Measurements from ENCODE around the gene SAMD8. TPM values are rescaled to one million over a fixed set of nuclear protein-coding genes. Genes with fewer than 3 reads are reported as not detected.
A peak's percentile ranks its signal among the peaks of the same experiment; 100 is the strongest.
"Not testable (repeated sequence)": the region's sequence is repeated elsewhere in the genome, so short reads cannot be mapped to it uniquely, and the experiment has no call there.

Gene SAMD8
- total and polyA plus RNA-seq, 3 donors from 2014 or later: 45.0 to 66.3 (median 55.3) TPM

DNA sequence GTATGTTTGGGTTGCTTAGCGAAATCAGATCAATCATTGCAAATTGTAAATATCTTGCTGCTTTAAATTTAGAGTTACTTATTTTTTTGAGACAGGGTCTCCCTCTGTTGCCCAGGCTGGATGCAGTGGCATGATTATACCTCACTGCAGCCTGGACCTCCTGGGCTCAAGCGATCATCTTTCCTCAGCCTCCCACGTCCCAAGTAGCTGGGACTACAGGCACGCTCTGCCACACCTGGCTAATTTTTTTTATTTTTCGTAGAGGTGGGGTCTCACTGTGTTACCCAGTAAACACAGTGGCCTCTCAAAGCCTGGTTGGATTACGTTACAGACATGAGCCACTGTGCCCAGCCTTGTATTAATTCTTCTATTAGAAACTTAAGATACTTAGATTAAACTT is 100.9 kb downstream of the SAMD8 start:
- TF ChIP-seq POLR2A (IDR thresholded peaks at IDR 0.05): no peak
- TF ChIP-seq, protein P1, sequence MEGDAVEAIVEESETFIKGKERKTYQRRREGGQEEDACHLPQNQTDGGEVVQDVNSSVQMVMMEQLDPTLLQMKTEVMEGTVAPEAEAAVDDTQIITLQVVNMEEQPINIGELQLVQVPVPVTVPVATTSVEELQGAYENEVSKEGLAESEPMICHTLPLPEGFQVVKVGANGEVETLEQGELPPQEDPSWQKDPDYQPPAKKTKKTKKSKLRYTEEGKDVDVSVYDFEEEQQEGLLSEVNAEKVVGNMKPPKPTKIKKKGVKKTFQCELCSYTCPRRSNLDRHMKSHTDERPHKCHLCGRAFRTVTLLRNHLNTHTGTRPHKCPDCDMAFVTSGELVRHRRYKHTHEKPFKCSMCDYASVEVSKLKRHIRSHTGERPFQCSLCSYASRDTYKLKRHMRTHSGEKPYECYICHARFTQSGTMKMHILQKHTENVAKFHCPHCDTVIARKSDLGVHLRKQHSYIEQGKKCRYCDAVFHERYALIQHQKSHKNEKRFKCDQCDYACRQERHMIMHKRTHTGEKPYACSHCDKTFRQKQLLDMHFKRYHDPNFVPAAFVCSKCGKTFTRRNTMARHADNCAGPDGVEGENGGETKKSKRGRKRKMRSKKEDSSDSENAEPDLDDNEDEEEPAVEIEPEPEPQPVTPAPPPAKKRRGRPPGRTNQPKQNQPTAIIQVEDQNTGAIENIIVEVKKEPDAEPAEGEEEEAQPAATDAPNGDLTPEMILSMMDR (IDR thresholded peaks at IDR 0.05): no peak
- intact Hi-C loops (cut with DNase I; ENCODE audit: low total_unique reads): no loop called here
- no peak for DNase-seq
- WGBS, 2 donors: 51 to 60% methylated on average over 6 of the region's 6 CpGs
- H3K4me3 ChIP-seq: no peak overlapping the region
- H3K36me3 ChIP-seq (ENCODE audit: low read depth, missing control alignments): no peaks in the 10 kb centered on the region
- peaks cover 17% of the 10 kb centered on the region for H3K4me1 ChIP-seq
- no peaks in the 10 kb centered on the region for H3K27me3 ChIP-seq
- H3K27ac ChIP-seq: peak overlapping the region; percentile 9 to 99
- no peaks in the 10 kb centered on the region for H3K9me3 ChIP-seq

DNA sequence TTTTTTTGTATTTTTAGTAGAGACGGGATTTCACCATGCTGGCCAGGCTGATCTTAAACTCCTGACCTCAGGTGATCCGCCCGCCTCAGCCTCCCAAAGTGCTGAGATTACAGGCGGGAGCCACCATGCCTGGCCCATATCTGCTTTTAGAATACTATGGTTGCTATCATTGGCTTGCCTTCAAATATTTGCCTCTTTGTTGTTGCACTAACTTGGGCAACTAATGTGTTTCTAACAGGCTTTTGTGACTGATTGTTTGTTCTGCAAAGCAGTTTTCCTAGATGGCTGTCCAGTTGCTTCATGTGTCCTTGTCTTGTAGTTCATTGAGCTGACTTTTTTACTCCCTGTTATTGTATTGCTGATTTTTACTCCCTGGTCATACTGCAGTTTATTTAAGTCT is 108.8 kb downstream of the SAMD8 start:
- peaks cover 20% of the 10 kb centered on the region for H3K4me1 ChIP-seq
- WGBS, 2 donors: 82 to 87% methylated on average over 4 of the region's 4 CpGs

DNA sequence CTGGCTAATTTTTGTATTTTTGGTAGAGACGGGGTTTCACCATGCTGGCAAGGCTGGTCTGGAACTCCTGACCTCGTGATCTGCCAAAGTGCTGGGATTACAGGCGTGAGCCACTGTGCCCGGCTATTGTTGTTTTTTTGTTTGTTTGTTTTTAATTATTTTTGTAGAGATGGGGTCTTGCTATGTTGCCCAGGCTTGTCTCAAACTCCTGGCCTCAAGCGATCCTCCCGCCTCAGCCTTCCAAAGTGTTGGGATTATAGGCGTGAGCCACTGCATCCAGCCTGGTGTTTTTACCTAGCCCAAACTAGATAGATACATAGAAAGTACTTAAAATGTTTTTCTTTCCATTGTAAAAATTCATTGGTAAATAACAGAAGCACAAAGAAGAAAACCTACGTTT is 110.0 kb downstream of the SAMD8 start:
- intact Hi-C loops (cut with DNase I; ENCODE audit: low total_unique reads); H3K27ac ChIP-seq; H3K36me3 ChIP-seq (ENCODE audit: low read depth, missing control alignments); H3K9me3 ChIP-seq; H3K4me3 ChIP-seq; DNase-seq; H3K27me3 ChIP-seq: not testable (repeated sequence)
- WGBS, 2 donors: 94 to 95% methylated on average over 8 of the region's 8 CpGs
- peaks cover 30% of the 10 kb centered on the region for H3K4me1 ChIP-seq

More for the DNA sequence above, 108.8 kb downstream of the SAMD8 start:
- DNase-seq: no peak
- Histone ChIP-seq H3K36me3 (ENCODE audit: low read depth, missing control alignments) (no peaks in the 10 kb centered on the region), H3K27ac (no peak overlapping the region), H3K4me3 (no peak overlapping the region), H3K9me3 (no peaks in the 10 kb centered on the region), H3K27me3 (no peaks in the 10 kb centered on the region)
- intact Hi-C loops (cut with DNase I; ENCODE audit: low total_unique reads): no loop called here
- TF ChIP-seq, protein P1 (IDR thresholded peaks at IDR 0.05): no peak
- no peak for TF ChIP-seq POLR2A (IDR thresholded peaks at IDR 0.05)

DNA sequence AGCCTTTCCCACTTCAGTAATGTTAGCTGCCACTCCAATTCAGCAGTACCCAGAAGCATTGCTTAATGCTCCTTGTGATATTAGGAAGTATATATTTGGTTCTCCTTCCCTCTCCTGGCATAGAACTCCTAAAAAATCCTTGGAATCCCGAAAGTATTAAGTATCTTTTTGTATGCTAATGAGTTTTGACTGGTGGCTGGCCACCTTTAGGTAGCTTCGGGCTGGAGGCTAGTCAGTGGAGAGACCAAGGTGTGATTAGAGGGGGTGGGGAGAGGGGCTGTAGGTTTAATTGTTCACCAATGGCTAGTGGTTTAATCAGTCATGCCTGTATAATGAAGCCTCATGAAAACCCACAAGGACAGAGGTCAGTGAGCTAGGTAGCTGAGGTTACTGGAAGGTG is 112.1 kb downstream of the SAMD8 start:
- no peak for TF ChIP-seq POLR2A (IDR thresholded peaks at IDR 0.05)
- TF ChIP-seq, protein P1 (IDR thresholded peaks at IDR 0.05): no peak
- Histone ChIP-seq H3K4me3 (no peak overlapping the region), H3K4me1 (peaks cover 40% of the 10 kb centered on the region), H3K27me3 (no peaks in the 10 kb centered on the region), H3K27ac (peak overlapping the region; percentile 34 to 92), H3K36me3 (ENCODE audit: low read depth, missing control alignments) (no peaks in the 10 kb centered on the region), H3K9me3 (no peaks in the 10 kb centered on the region)
- WGBS, 2 donors: 45 to 51% methylated on average over 2 of the region's 2 CpGs
- DNase-seq: no peak
- intact Hi-C loops (cut with DNase I; ENCODE audit: low total_unique reads): no loop called here

DNA sequence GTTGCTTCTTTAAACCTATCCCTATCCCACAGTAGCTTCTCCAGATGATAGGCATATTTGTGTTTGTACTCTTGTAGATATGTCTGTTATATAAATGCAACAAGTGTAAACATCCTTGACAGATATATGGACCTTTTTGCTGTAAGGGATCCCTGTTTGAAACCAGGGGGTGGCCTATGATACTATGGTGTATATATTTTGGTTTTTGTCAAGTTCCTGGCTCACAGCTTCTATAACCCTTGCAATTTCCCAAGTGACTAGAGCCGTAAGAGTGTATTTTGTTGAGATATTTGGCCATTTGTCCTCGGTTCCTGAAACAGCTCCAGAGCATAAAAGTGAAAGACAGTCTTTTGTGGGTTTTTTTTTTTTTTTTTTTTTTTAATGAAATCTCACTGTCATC is 114.6 kb downstream of the SAMD8 start:
- H3K9me3 ChIP-seq: no peaks in the 10 kb centered on the region
- H3K4me3 ChIP-seq: no peak overlapping the region
- H3K27me3 ChIP-seq: no peaks in the 10 kb centered on the region
- H3K36me3 ChIP-seq (ENCODE audit: low read depth, missing control alignments): no peaks in the 10 kb centered on the region
- H3K27ac ChIP-seq: peak overlapping the region; percentile 82 to 92
- no peak for DNase-seq
- H3K4me1 ChIP-seq: peaks cover 40% of the 10 kb centered on the region
- intact Hi-C loops (cut with DNase I; ENCODE audit: low total_unique reads): no loop called here
- WGBS, 2 donors: 19 to 31% methylated on average over 2 of the region's 2 CpGs
- TF ChIP-seq POLR2A (IDR thresholded peaks at IDR 0.05): no peak
- TF ChIP-seq, protein P1 (IDR thresholded peaks at IDR 0.05): no peak
